HEK293T (cell line): ENCODE results near the gene TSPAN9.

ENCODE experiments used
- ARNT ChIP-seq: fragments of 450-650 bp; IDR thresholded peaks from 2 replicates; pipeline ENCODE4 v1.6.1; 2017; ENCODE audit warnings: mild to moderate bottlenecking
- BHLHE40 ChIP-seq: fragments of 450-650 bp; IDR thresholded peaks from 2 replicates; pipeline ENCODE4 v1.6.1; 2016; ENCODE audit warnings: mild to moderate bottlenecking, moderate library complexity, borderline replicate concordance
- CTBP1 ChIP-seq: fragments of 450-650 bp; IDR thresholded peaks from 2 replicates; pipeline ENCODE4 v1.6.1; 2016; ENCODE audit warnings: borderline replicate concordance
- ELF4 ChIP-seq: fragments of 450-650 bp; IDR thresholded peaks from 2 replicates; pipeline ENCODE4 v1.6.1; 2017; ENCODE audit warnings: antibody characterized with exemption
- FOXK2 ChIP-seq: fragments of 450-650 bp; IDR thresholded peaks from 2 replicates; pipeline ENCODE4 v1.6.1; 2016; ENCODE audit warnings: mild to moderate bottlenecking
- FOXM1 ChIP-seq: fragments of 450-650 bp; IDR thresholded peaks from 2 replicates; pipeline ENCODE4 v1.6.1; 2017; ENCODE audit warnings: mild to moderate bottlenecking, borderline replicate concordance
- HDGF ChIP-seq: fragments of 450-650 bp; IDR thresholded peaks from 2 replicates; pipeline ENCODE4 v1.6.1; 2017; ENCODE audit warnings: antibody characterized with exemption, borderline replicate concordance
- SP1 ChIP-seq: fragments of 450-650 bp; IDR thresholded peaks from 2 replicates; pipeline ENCODE4 v1.6.1; 2017
- SUZ12 ChIP-seq: fragments of 450-650 bp; IDR thresholded peaks from 2 replicates; pipeline ENCODE4 v1.6.1; 2016; ENCODE audit warnings: mild to moderate bottlenecking
- TARDBP ChIP-seq: fragments of 450-650 bp; IDR thresholded peaks from 2 replicates; pipeline ENCODE4 v1.6.1; 2016

DNA sequence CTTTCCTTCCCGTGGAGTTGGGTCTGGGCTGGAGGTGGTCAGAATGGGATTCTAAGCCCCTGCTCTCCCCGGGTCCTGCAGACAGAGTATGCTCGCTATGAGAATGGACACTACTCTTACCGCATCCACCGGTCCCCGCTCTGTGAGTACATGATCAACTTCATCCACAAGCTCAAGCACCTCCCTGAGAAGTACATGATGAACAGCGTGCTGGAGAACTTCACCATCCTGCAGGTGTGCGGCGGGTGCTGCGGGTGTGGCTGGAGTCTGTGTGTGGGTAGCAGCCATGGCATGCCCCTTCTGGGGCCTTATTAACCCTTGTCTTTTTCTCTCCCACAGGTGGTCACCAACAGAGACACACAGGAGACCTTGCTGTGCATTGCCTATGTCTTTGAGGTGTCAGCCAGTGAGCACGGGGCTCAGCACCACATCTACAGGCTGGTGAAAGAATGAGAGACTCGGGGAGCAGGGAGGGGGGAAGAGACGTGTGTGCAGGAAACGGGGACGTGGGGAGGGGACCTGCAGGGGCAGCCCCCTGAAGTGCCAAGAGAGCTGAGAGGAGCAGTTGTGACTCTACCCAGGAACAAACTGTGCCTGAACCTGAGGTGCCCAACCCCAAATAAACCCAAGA, 37.0 kb upstream of the TSPAN9 start:
- TF ChIP-seq SP1 (no peak), SUZ12 (no peak), ARNT (no peak), TARDBP (no peak), FOXM1 (no peak), CTBP1 (no peak), ELF4 (no peak), BHLHE40 (no peak), HDGF (no peak), FOXK2 (no peak)
